Activated naive CD4-positive, alpha-beta T cell treated with anti-CD3 and anti-CD28 coated beads for 36 hours (primary cell): ENCODE measurements around the gene CETN2. TPM values are rescaled to one million over a fixed set of nuclear protein-coding genes. Genes with fewer than 3 reads are reported as not detected.
A peak's percentile ranks its signal among the peaks of the same experiment; 100 is the strongest.
"Not testable (repeated sequence)": the region's sequence is repeated elsewhere in the genome, so short reads cannot be mapped to it uniquely, and the experiment has no call there.

ENCODE experiments used
- CTCF ChIA-PET: fragments of 350-600 bp; sonication (Branson Sonifier 250); formaldehyde crosslinking; loops from one replicate; lab custom pipeline; 2021; ENCODE audit warnings: antibody characterized with exemption; lab: Charles Lee
- DNase-seq: peaks from one replicate; pipeline ENCODE4 v3.0.0-alpha.2; 2020
- H3K27ac Mint-ChIP-seq: one replicate; pipeline ENCODE4 v1.8.0; 2021; ENCODE audit warnings: mild to moderate bottlenecking, mixed read lengths
- H3K27me3 Mint-ChIP-seq: one replicate; pipeline ENCODE4 v1.8.0; 2021; ENCODE audit warnings: low read depth, mixed read lengths
- H3K36me3 Mint-ChIP-seq: one replicate; pipeline ENCODE4 v1.8.0; 2021; ENCODE audit warnings: low read depth, mixed read lengths
- H3K4me1 Mint-ChIP-seq: one replicate; pipeline ENCODE4 v1.8.0; 2021; ENCODE audit warnings: low read depth, mixed read lengths
- H3K4me3 Mint-ChIP-seq: one replicate; pipeline ENCODE4 v1.8.0; 2021; ENCODE audit warnings: mild to moderate bottlenecking, moderate library complexity, mixed read lengths
- H3K9me3 Mint-ChIP-seq: one replicate; pipeline ENCODE4 v1.8.0; 2021; ENCODE audit warnings: mixed read lengths
- intact Hi-C: fragments of 100-400 bp; cut with micrococcal nuclease; formaldehyde crosslinking; loops from one replicate; pipeline ENCODE4 v1.15.1; 2023
- total RNA-seq, 2 experiments: library from RNA; stranded (reverse); gene quantifications; one replicate each; pipeline ENCODE4 v1.2.3, GENCODE V29; 2021

The CETN2 gene
- total RNA-seq, 2 experiments from 2014 or later: 10.1 to 11.9 TPM

GRCh38 chrX:152853986-152854385, 23.4 kb upstream of the CETN2 start:
- no peak overlapping the region for H3K27ac Mint-ChIP-seq
- intact Hi-C loops: no loop called here
- peaks cover 18% of the 10 kb centered on the region for H3K36me3 Mint-ChIP-seq
- no peak overlapping the region for H3K4me3 Mint-ChIP-seq
- no peaks in the 10 kb centered on the region for H3K9me3 Mint-ChIP-seq
- DNase-seq: no peak
- H3K4me1 Mint-ChIP-seq: peaks cover 1% of the 10 kb centered on the region
- no peaks in the 10 kb centered on the region for H3K27me3 Mint-ChIP-seq
- CTCF ChIA-PET: no interaction called here

GRCh38 chrX:152850465-152850864, 19.9 kb upstream of the CETN2 start:
- CTCF ChIA-PET: no interaction called here
- Mint-ChIP-seq H3K27me3 (no peaks in the 10 kb centered on the region), H3K4me3 (no peak overlapping the region), H3K4me1 (no peaks in the 10 kb centered on the region), H3K36me3 (peaks cover 23% of the 10 kb centered on the region), H3K9me3 (no peaks in the 10 kb centered on the region), H3K27ac (no peak overlapping the region)
- intact Hi-C loops: no loop called here
- no peak for DNase-seq

GRCh38 chrX:152847281-152847680, 16.7 kb upstream of the CETN2 start:
- intact Hi-C loops: no loop called here
- no peaks in the 10 kb centered on the region for H3K9me3 Mint-ChIP-seq

GRCh38 chrX:152845618-152846240, 15.2 kb upstream of the CETN2 start:
- H3K36me3 Mint-ChIP-seq: peaks cover 7% of the 10 kb centered on the region
- H3K4me1 Mint-ChIP-seq: no peaks in the 10 kb centered on the region

More at GRCh38 chrX:152847281-152847680, 16.7 kb upstream of the CETN2 start:
- H3K27me3 Mint-ChIP-seq: no peaks in the 10 kb centered on the region
- H3K27ac Mint-ChIP-seq: no peak overlapping the region
- peaks cover 18% of the 10 kb centered on the region for H3K36me3 Mint-ChIP-seq
- no peaks in the 10 kb centered on the region for H3K4me1 Mint-ChIP-seq
- no peak overlapping the region for H3K4me3 Mint-ChIP-seq
- CTCF ChIA-PET: no interaction called here
- no peak for DNase-seq

GRCh38 chrX:152844256-152844655, 13.7 kb upstream of the CETN2 start:
- intact Hi-C loops: no loop called here
- H3K27ac Mint-ChIP-seq: no peak overlapping the region
- H3K9me3 Mint-ChIP-seq: no peaks in the 10 kb centered on the region
- no peaks in the 10 kb centered on the region for H3K4me1 Mint-ChIP-seq
- CTCF ChIA-PET: no interaction called here
- H3K27me3 Mint-ChIP-seq: no peaks in the 10 kb centered on the region
- DNase-seq: no peak
- H3K4me3 Mint-ChIP-seq: no peak overlapping the region
- peaks cover 7% of the 10 kb centered on the region for H3K36me3 Mint-ChIP-seq

More at GRCh38 chrX:152845618-152846240, 15.2 kb upstream of the CETN2 start:
- H3K4me3 Mint-ChIP-seq: no peak overlapping the region
- H3K27me3 Mint-ChIP-seq: no peaks in the 10 kb centered on the region
- H3K9me3 Mint-ChIP-seq: no peaks in the 10 kb centered on the region
- intact Hi-C loops: no loop called here
- H3K27ac Mint-ChIP-seq: no peak overlapping the region
- no peak for DNase-seq
- CTCF ChIA-PET: no interaction called here

- no peaks in the 10 kb centered on the region for H3K4me1 Mint-ChIP-seq
- H3K27ac Mint-ChIP-seq: no peak overlapping the region
- CTCF ChIA-PET: no interaction called here
- no peaks in the 10 kb centered on the region for H3K9me3 Mint-ChIP-seq
- intact Hi-C loops: no loop called here
- H3K27me3 Mint-ChIP-seq: no peaks in the 10 kb centered on the region
- peaks cover 6% of the 10 kb centered on the region for H3K36me3 Mint-ChIP-seq
- DNase-seq: no peak
- H3K4me3 Mint-ChIP-seq: no peak overlapping the region
These were observed 13.3 kb upstream of the CETN2 start for GRCh38 chrX:152843852-152844251.

- peaks cover 5% of the 10 kb centered on the region for H3K36me3 Mint-ChIP-seq
- CTCF ChIA-PET: no interaction called here
- H3K27ac Mint-ChIP-seq: no peak overlapping the region
- H3K4me1 Mint-ChIP-seq: no peaks in the 10 kb centered on the region
- H3K4me3 Mint-ChIP-seq: no peak overlapping the region
- H3K27me3 Mint-ChIP-seq: no peaks in the 10 kb centered on the region
- no peak for DNase-seq
- no peaks in the 10 kb centered on the region for H3K9me3 Mint-ChIP-seq
- intact Hi-C loops: no loop called here
These were observed 12.3 kb upstream of the CETN2 start for GRCh38 chrX:152842772-152843338.

GRCh38 chrX:152835470-152835869, 4.9 kb upstream of the CETN2 start:
- H3K4me3 Mint-ChIP-seq, DNase-seq, H3K9me3 Mint-ChIP-seq, H3K27me3 Mint-ChIP-seq, CTCF ChIA-PET, H3K27ac Mint-ChIP-seq: not testable (repeated sequence)
- intact Hi-C loops: loop anchor here (10.0 kb wide), 1 partner anchor 499 kb away; the partner anchor contains the start of gene ZNF275
- H3K36me3 Mint-ChIP-seq: peaks cover 21% of the 10 kb centered on the region
- H3K4me1 Mint-ChIP-seq: peaks cover 19% of the 10 kb centered on the region

GRCh38 chrX:152833378-152833777, 2.8 kb upstream of the CETN2 start:
- DNase-seq: no peak
- no peak overlapping the region for H3K4me3 Mint-ChIP-seq
- no peak overlapping the region for H3K27ac Mint-ChIP-seq
- intact Hi-C loops: loop anchor here (5.0 to 10.0 kb wide), 2 partner anchors 109 to 501 kb away; partner anchors contain the start of gene ZNF275
- H3K27me3 Mint-ChIP-seq: no peaks in the 10 kb centered on the region
- peaks cover 26% of the 10 kb centered on the region for H3K4me1 Mint-ChIP-seq
- peaks cover 16% of the 10 kb centered on the region for H3K36me3 Mint-ChIP-seq
- CTCF ChIA-PET: no interaction called here
- H3K9me3 Mint-ChIP-seq: peaks cover 2% of the 10 kb centered on the region

- H3K27ac Mint-ChIP-seq: no peak overlapping the region
- H3K4me1 Mint-ChIP-seq: peaks cover 26% of the 10 kb centered on the region
- DNase-seq: no peak
- H3K27me3 Mint-ChIP-seq: no peaks in the 10 kb centered on the region
- CTCF ChIA-PET: no interaction called here
- peaks cover 2% of the 10 kb centered on the region for H3K9me3 Mint-ChIP-seq
- H3K36me3 Mint-ChIP-seq: peaks cover 17% of the 10 kb centered on the region
- intact Hi-C loops: loop anchor here (5.0 to 10.0 kb wide), 2 partner anchors 110 to 502 kb away; partner anchors contain the start of gene ZNF275
- H3K4me3 Mint-ChIP-seq: peak overlapping the region; percentile 88
These were observed 2.0 kb upstream of the CETN2 start for GRCh38 chrX:152832520-152832919.

- Mint-ChIP-seq H3K9me3 (peaks cover 2% of the 10 kb centered on the region), H3K4me3 (peak overlapping the region; percentile 88), H3K27ac (peak overlapping the region; percentile 81), H3K4me1 (peaks cover 26% of the 10 kb centered on the region), H3K27me3 (no peaks in the 10 kb centered on the region), H3K36me3 (peaks cover 15% of the 10 kb centered on the region)
- DNase-seq: no peak
- CTCF ChIA-PET: no interaction called here
- intact Hi-C loops: loop anchor here (2.0 to 10.0 kb wide), 3 partner anchors 111 to 1435 kb away; partner anchors contain the start of genes VMA21 and ZNF275
These were observed 834 bp upstream of the CETN2 start for GRCh38 chrX:152831391-152831790.

- H3K27ac Mint-ChIP-seq: no peak overlapping the region
- no peak for DNase-seq
- intact Hi-C loops: no loop called here
- H3K4me1 Mint-ChIP-seq: peaks cover 2% of the 10 kb centered on the region
- CTCF ChIA-PET: no interaction called here
- peaks cover 3% of the 10 kb centered on the region for H3K27me3 Mint-ChIP-seq
- no peaks in the 10 kb centered on the region for H3K9me3 Mint-ChIP-seq
- H3K4me3 Mint-ChIP-seq: no peak overlapping the region
- H3K36me3 Mint-ChIP-seq: peaks cover 1% of the 10 kb centered on the region
These were observed 5.6 kb downstream of the CETN2 start for GRCh38 chrX:152824841-152825374.

- Mint-ChIP-seq H3K36me3 (peaks cover 1% of the 10 kb centered on the region), H3K4me1 (no peaks in the 10 kb centered on the region), H3K27ac (no peak overlapping the region), H3K4me3 (no peak overlapping the region), H3K9me3 (no peaks in the 10 kb centered on the region), H3K27me3 (peaks cover 3% of the 10 kb centered on the region)
- intact Hi-C loops: no loop called here
- CTCF ChIA-PET: no interaction called here
- no peak for DNase-seq
These were observed 6.9 kb downstream of the CETN2 start for GRCh38 chrX:152823657-152824056.
